ENCODE results near the gene ASCC3. TPM values are rescaled to one million over a fixed set of nuclear protein-coding genes. Genes with fewer than 3 reads are reported as not detected.
"Not testable (repeated sequence)": the region's sequence is repeated elsewhere in the genome, so short reads cannot be mapped to it uniquely, and the experiment has no call there.

ASCC3 gene
- total and polyA plus RNA-seq, 2 experiments from 2014 or later = 49.1 to 60.2 TPM

DNA sequence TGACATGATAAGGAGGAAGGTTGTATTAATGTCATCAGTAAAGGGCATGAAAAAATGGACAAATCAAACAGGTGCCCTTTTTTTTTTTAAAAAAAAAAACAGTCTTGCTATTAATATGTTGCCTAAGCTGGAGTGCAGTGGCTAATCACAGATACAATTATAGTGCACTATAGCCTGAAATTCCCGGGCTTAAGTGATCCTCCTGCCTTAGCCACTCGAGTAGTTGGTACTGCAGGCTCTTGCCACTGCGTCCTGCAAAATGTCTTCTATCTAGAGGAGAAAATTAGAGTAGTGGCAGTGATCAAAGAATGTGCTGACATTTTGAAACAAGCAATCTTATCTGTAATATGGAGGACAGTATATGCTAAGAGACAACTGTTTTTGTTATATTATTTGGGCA lies 127.7 kb downstream of the ASCC3 start:
- DNase-seq = no peak
- 94 to 96% methylated on average over 3 of the region's 3 CpGs for WGBS, 2 experiments (ENCODE audit: low coverage in 1 of 2, low lambda C conversion rate in 2 of 2, missing lambda C conversion rate in 2 of 2)
- TF ChIP-seq EZH2phosphoT487 (IDR thresholded peaks at IDR 0.05; ENCODE audit: insufficient read depth, low read depth) (no peak), EZH2 (IDR thresholded peaks at IDR 0.05; ENCODE audit: insufficient read depth, poor library complexity, severe bottlenecking) (no peak)
- H3K36me3 ChIP-seq (ENCODE audit: low read depth) = no peaks in the 10 kb centered on the region
- H3K4me2 ChIP-seq (ENCODE audit: unreplicated experiment) = no peak overlapping the region
- no peak overlapping the region for H3K4me3 ChIP-seq
- H3K9ac ChIP-seq = no peak overlapping the region
- H3K79me2 ChIP-seq (ENCODE audit: insufficient read depth) = no peaks in the 10 kb centered on the region
- H3K9me2 ChIP-seq (ENCODE audit: insufficient read depth) = no peaks in the 10 kb centered on the region
- no peaks in the 10 kb centered on the region for H4K20me1 ChIP-seq (ENCODE audit: insufficient read depth)
- H3K27ac ChIP-seq = no peak overlapping the region
- H3K27me3 ChIP-seq (replicated peaks; ENCODE audit: insufficient read depth) = no peaks in the 10 kb centered on the region
- in situ Hi-C loops (cut with MboI) = no loop called here
- no peaks in the 10 kb centered on the region for H3F3A ChIP-seq (ENCODE audit: insufficient read depth)
- H3K4me1 ChIP-seq (ENCODE audit: insufficient read depth) = 0 out of 2 replicates have a peak, but pooled peaks cover 3% of the 10 kb centered on the region
- no peak overlapping the region for H2AFZ ChIP-seq
- no peaks in the 10 kb centered on the region for H3K9me3 ChIP-seq (ENCODE audit: low read depth)

DNA sequence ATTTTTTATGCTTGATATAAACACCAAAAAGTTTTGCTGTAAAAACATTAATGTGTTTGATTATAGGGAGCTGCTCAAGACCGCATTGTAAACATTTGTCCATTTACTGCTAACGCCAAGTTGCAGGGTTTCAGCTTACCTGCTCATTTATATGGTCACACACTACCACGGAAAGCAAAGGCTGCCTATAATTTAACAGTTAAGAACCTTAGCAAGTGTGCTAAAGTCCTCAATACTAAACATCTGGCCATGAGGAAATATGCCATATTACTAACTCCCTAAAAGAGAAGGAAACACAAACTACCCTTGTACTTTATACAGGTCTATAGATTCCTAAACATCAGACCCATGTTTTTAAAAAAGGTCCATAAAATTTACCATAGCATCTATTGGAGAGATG lies 129.5 kb downstream of the ASCC3 start:
- Histone ChIP-seq H3K4me2 (ENCODE audit: unreplicated experiment) (no peak overlapping the region), H3K36me3 (ENCODE audit: low read depth) (no peaks in the 10 kb centered on the region), H3K9me3 (ENCODE audit: low read depth) (no peaks in the 10 kb centered on the region), H3K4me3 (no peak overlapping the region), H2AFZ (no peak overlapping the region), H3F3A (ENCODE audit: insufficient read depth) (no peaks in the 10 kb centered on the region), H3K79me2 (ENCODE audit: insufficient read depth) (no peaks in the 10 kb centered on the region), H3K27me3 (replicated peaks; ENCODE audit: insufficient read depth) (no peaks in the 10 kb centered on the region), H3K9me2 (ENCODE audit: insufficient read depth) (no peaks in the 10 kb centered on the region), H3K9ac (no peak overlapping the region), H3K27ac (no peak overlapping the region), H3K4me1 (ENCODE audit: insufficient read depth) (0 out of 2 replicates have a peak, but pooled peaks cover 3% of the 10 kb centered on the region), H4K20me1 (ENCODE audit: insufficient read depth) (no peaks in the 10 kb centered on the region)
- no peak for DNase-seq
- 64% methylated on average over 3 of the region's 3 CpGs for WGBS, 2 experiments (ENCODE audit: low coverage in 1 of 2, low lambda C conversion rate in 2 of 2, missing lambda C conversion rate in 2 of 2)
- in situ Hi-C loops (cut with MboI) = no loop called here
- TF ChIP-seq EZH2phosphoT487 (IDR thresholded peaks at IDR 0.05; ENCODE audit: insufficient read depth, low read depth) (no peak), EZH2 (IDR thresholded peaks at IDR 0.05; ENCODE audit: insufficient read depth, poor library complexity, severe bottlenecking) (no peak)

DNA sequence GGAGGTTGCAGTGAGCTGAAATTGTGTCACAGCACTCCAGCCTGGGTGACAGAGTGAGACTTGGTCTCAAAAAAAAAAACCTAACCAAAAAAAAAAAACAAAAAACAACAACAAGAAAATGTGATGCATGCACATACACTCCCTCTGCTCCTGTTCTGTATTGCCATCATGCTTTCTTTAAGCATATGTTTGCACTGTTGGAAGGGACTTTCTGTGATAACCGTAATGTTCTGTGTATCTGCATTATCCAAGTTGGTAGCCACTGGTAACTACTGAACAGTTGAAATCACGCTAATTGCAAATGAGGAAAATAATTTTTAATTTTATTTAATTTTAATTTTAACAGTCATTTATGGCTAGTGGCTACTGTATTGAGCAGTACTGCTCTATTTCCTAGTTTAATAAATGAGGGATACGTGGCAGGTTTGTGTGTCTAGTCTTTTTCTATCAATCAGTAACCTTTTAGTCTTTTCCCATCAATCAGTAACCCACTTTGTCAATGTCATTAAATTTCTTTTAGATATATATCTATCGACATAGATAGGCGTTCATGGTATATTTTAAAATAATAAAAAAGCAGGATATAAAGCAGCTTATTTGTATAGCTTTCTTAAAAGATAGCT lies 135.6 kb downstream of the ASCC3 start:
- Histone ChIP-seq H3K4me3 (no peak overlapping the region), H2AFZ (no peak overlapping the region), H3K9ac (no peak overlapping the region), H3K27ac (no peak overlapping the region), H4K20me1 (ENCODE audit: insufficient read depth) (no peaks in the 10 kb centered on the region), H3K9me2 (ENCODE audit: insufficient read depth) (peaks cover 3% of the 10 kb centered on the region; the same call in 1 of the 2 replicates), H3F3A (ENCODE audit: insufficient read depth) (no peaks in the 10 kb centered on the region), H3K36me3 (ENCODE audit: low read depth) (no peaks in the 10 kb centered on the region; the same call in 1 of the 2 replicates), H3K4me2 (ENCODE audit: unreplicated experiment) (no peak overlapping the region), H3K9me3 (ENCODE audit: low read depth) (no peaks in the 10 kb centered on the region), H3K4me1 (ENCODE audit: insufficient read depth) (no peaks in the 10 kb centered on the region), H3K79me2 (ENCODE audit: insufficient read depth) (no peaks in the 10 kb centered on the region; the same call in 1 of the 2 replicates), H3K27me3 (replicated peaks; ENCODE audit: insufficient read depth) (no peaks in the 10 kb centered on the region)
- 96 to 99% methylated on average over 5 of the region's 5 CpGs for WGBS, 2 experiments (ENCODE audit: low coverage in 1 of 2, low lambda C conversion rate in 2 of 2, missing lambda C conversion rate in 2 of 2)
- no peak for TF ChIP-seq EZH2 (IDR thresholded peaks at IDR 0.05; ENCODE audit: insufficient read depth, poor library complexity, severe bottlenecking)
- no peak for TF ChIP-seq EZH2phosphoT487 (IDR thresholded peaks at IDR 0.05; ENCODE audit: insufficient read depth, low read depth)
- no peak for DNase-seq
- in situ Hi-C loops (cut with MboI) = no loop called here

DNA sequence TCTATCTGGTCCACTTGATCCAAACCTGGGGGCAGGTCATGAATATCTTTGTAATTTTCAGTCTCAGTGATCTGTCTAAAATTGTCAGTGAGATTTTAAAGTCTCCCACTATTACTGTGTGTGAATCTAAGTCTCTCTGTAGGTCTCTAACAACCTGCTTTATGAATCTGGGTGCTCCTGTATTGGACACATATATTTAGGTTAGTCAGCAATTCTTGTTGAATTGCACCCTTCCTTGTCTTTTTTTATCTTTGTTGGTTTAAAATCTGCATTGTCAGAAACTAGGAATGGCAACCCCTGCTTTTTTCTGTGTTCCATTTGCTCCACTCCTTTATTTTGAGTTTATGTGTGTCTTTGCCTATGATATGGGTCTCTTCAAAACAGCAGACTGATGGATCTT lies 140.7 kb downstream of the ASCC3 start:
- H3K36me3 ChIP-seq (ENCODE audit: low read depth) = no peaks in the 10 kb centered on the region; the same call in 1 of the 2 replicates
- H3K4me3 ChIP-seq = no peak overlapping the region
- in situ Hi-C loops (cut with MboI) = no loop called here
- H3K9me2 ChIP-seq (ENCODE audit: insufficient read depth) = peaks cover 3% of the 10 kb centered on the region; the same call in 1 of the 2 replicates
- TF ChIP-seq EZH2 (IDR thresholded peaks at IDR 0.05; ENCODE audit: insufficient read depth, poor library complexity, severe bottlenecking) (no peak), EZH2phosphoT487 (IDR thresholded peaks at IDR 0.05; ENCODE audit: insufficient read depth, low read depth) (no peak)
- H3K9ac ChIP-seq = no peak overlapping the region
- no peak overlapping the region for H3K27ac ChIP-seq
- no peaks in the 10 kb centered on the region for H3K9me3 ChIP-seq (ENCODE audit: low read depth)
- no peak overlapping the region for H2AFZ ChIP-seq
- no peaks in the 10 kb centered on the region for H3K4me1 ChIP-seq (ENCODE audit: insufficient read depth)
- H3K79me2 ChIP-seq (ENCODE audit: insufficient read depth) = no peaks in the 10 kb centered on the region
- no peaks in the 10 kb centered on the region for H4K20me1 ChIP-seq (ENCODE audit: insufficient read depth)
- no peak overlapping the region for H3K4me2 ChIP-seq (ENCODE audit: unreplicated experiment)
- H3K27me3 ChIP-seq (replicated peaks; ENCODE audit: insufficient read depth) = no peaks in the 10 kb centered on the region
- no peaks in the 10 kb centered on the region for H3F3A ChIP-seq (ENCODE audit: insufficient read depth)
- DNase-seq = no peak

DNA sequence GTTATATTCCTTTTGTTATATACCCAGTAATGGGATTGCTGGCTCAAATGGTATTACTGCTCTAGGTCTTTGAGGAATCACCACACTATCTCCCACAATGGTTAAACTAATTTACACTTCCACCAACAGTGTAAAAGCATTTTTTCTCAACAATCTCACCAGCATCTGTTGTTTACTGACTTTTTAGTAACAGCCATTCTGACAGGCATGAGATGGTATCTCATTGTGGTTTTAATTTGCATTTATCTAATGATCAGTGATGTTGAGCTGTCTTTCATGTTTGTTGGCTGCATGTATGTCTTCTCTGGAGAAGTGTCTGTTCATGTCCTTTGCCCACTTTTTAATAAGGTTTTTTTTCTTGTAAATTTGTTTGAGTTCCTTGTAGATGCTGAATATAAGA lies 143.4 kb downstream of the ASCC3 start:
- H3K27ac ChIP-seq; H3K79me2 ChIP-seq (ENCODE audit: insufficient read depth); H3K9ac ChIP-seq; H3F3A ChIP-seq (ENCODE audit: insufficient read depth); H3K9me3 ChIP-seq (ENCODE audit: low read depth); H3K4me3 ChIP-seq; H3K4me1 ChIP-seq (ENCODE audit: insufficient read depth); H2AFZ ChIP-seq; H3K9me2 ChIP-seq (ENCODE audit: insufficient read depth); DNase-seq; in situ Hi-C loops (cut with MboI); H3K4me2 ChIP-seq (ENCODE audit: unreplicated experiment); H4K20me1 ChIP-seq (ENCODE audit: insufficient read depth); H3K36me3 ChIP-seq (ENCODE audit: low read depth); H3K27me3 ChIP-seq (replicated peaks; ENCODE audit: insufficient read depth): not testable (repeated sequence)

Data from GM23248 (cell line).